Vagina (tissue), 2 donors: ENCODE measurements around the gene OSBP2.

ENCODE experiments used
- POLR2A ChIP-seq, 2 donors: fragments of 450-650 bp; IDR thresholded peaks; one replicate each; pipeline ENCODE4 v1.6.1; 2017; ENCODE audit warnings: antibody characterized with exemption in 2 of 2, mild to moderate bottlenecking in 2 of 2, moderate library complexity in 2 of 2
- POLR2AphosphoS5 ChIP-seq, 2 donors: sonication (generic); formaldehyde crosslinking; IDR thresholded peaks; one replicate each; pipeline ENCODE4 v1.9.0; 2017; ENCODE audit warnings: antibody characterized with exemption in 2 of 2, mild to moderate bottlenecking in 2 of 2, low read depth in 1 of 2; ENCODE audit not compliant: insufficient read depth in 1 of 2
- TF ChIP-seq, protein P1 (sequence below), 3 experiments: fragments of 450-650 bp in 2 of 3; fragments of 200-600 bp in 1 of 3; sonication (generic) in 1 of 3; IDR thresholded peaks; one replicate each; pipeline ENCODE4 v1.5.1; 2017 to 2019; ENCODE audit warnings: antibody characterized with exemption in 3 of 3, mild to moderate bottlenecking in 2 of 3, moderate library complexity in 2 of 3

DNA sequence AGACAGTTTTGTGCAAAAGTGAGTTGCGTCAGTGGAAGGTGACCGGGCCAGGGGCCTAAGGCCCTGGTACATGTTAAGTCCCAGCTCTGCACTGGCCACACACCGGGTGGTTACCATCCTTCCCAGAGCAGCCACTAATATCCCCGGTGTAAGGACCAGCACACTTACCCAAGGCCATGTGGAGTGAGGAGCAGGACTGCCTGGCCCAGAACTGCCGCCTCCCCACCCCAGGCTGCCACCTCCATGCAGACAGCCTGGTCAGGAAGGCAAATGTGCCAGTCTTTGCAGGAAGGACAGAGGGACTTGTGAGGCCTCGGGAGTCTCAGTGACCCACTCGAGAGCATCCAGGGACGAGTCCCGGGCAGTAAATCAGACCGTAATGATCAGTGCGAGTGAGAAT lies 171.0 kb downstream of the OSBP2 start:
- TF ChIP-seq POLR2A (IDR thresholded peaks at IDR 0.05) (no peak), POLR2AphosphoS5 (IDR thresholded peaks at IDR 0.05; ENCODE audit: insufficient read depth in 1 of 2, low read depth in 1 of 2) (no peak)
- TF ChIP-seq, protein P1, sequence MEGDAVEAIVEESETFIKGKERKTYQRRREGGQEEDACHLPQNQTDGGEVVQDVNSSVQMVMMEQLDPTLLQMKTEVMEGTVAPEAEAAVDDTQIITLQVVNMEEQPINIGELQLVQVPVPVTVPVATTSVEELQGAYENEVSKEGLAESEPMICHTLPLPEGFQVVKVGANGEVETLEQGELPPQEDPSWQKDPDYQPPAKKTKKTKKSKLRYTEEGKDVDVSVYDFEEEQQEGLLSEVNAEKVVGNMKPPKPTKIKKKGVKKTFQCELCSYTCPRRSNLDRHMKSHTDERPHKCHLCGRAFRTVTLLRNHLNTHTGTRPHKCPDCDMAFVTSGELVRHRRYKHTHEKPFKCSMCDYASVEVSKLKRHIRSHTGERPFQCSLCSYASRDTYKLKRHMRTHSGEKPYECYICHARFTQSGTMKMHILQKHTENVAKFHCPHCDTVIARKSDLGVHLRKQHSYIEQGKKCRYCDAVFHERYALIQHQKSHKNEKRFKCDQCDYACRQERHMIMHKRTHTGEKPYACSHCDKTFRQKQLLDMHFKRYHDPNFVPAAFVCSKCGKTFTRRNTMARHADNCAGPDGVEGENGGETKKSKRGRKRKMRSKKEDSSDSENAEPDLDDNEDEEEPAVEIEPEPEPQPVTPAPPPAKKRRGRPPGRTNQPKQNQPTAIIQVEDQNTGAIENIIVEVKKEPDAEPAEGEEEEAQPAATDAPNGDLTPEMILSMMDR (IDR thresholded peaks at IDR 0.05): no peak
